Endothelial cell of umbilical vein (primary cell): ENCODE results near the gene DNAJC17. TPM values are rescaled to one million over a fixed set of nuclear protein-coding genes. Genes with fewer than 3 reads are reported as not detected.
A peak's percentile ranks its signal among the peaks of the same experiment; 100 is the strongest.

Source experiments
- BruUV-seq: library from RNA; stranded (reverse); fragments of 400-500 nt; replicated peaks from 2 replicates; lab custom pipeline; 2021; lab: Mats Ljungman, UMichigan
- CTCF ChIA-PET: fragments of 300-600, 350-600 bp; sonication (Branson Sonifier 250); formaldehyde crosslinking; loops from one replicate; lab custom pipeline; 2021; ENCODE audit warnings: antibody characterized with exemption, inconsistent platforms; lab: Charles Lee
- POLR2A ChIA-PET: fragments of 300-600, 350-600 bp; sonication (Branson Sonifier 250); formaldehyde crosslinking; loops from one replicate; lab custom pipeline; 2021; ENCODE audit warnings: antibody characterized with exemption, inconsistent platforms; lab: Charles Lee
- DNase-seq: peaks from one replicate; pipeline ENCODE4 v3.0.0-alpha.2; 2011; ENCODE audit warnings: low read depth, low spot score
- FAIRE-seq: peaks from 2 replicates; lab custom pipeline; 2011; peaks lifted over from hg19 to GRCh38; lab: Jason Lieb, UNC
- H2AFZ ChIP-seq: 2 replicates; pipeline ENCODE4 v1.6.0; 2012; ENCODE audit warnings: low read depth, low read length, control low read depth, inconsistent platforms
- H3K27ac ChIP-seq: 2 replicates; pipeline ENCODE4 v1.5.1; 2011; ENCODE audit warnings: low read depth, mild to moderate bottlenecking, control low read depth, low read length, moderate library complexity; ENCODE audit not compliant: insufficient read depth
- H3K27me3 ChIP-seq, 2 experiments: 2 replicates each; pipeline versions ENCODE4 v1.6.0 to v1.6.1; 2011; ENCODE audit warnings: low read length in 2 of 2, mixed read lengths in 1 of 2; ENCODE audit not compliant: control insufficient read depth in 2 of 2, insufficient read depth in 2 of 2
- H3K36me3 ChIP-seq, 2 experiments: 2 replicates in 1 of 2; 3 replicates in 1 of 2; pipeline ENCODE4 v1.5.1; 2011; ENCODE audit warnings: low read length in 2 of 2, mild to moderate bottlenecking in 1 of 2, moderate library complexity in 1 of 2; ENCODE audit not compliant: control insufficient read depth in 2 of 2, insufficient read depth in 2 of 2; ENCODE audit errors: extremely low read depth in 1 of 2
- H3K4me1 ChIP-seq: 3 replicates; pipeline ENCODE4 v1.5.1; 2011; ENCODE audit warnings: mild to moderate bottlenecking, low read length; ENCODE audit not compliant: control insufficient read depth, insufficient read depth; ENCODE audit errors: extremely low read depth
- H3K4me2 ChIP-seq: 2 replicates; pipeline ENCODE4 v1.6.1; 2011; ENCODE audit warnings: low read length, control low read depth, mixed read lengths; ENCODE audit not compliant: insufficient read depth
- H3K4me3 ChIP-seq, 3 experiments: fragments of 200-600 bp in 1 of 3; sonication (generic), shearing (Covaris generic) in 1 of 3; replicated peaks in 1 of 3; 2 replicates each; pipeline ENCODE4 v1.5.1; 2011 to 2016; ENCODE audit warnings: control low read depth in 3 of 3, low read length in 3 of 3, mild to moderate bottlenecking in 2 of 3, inconsistent platforms in 1 of 3, low read depth in 1 of 3, moderate library complexity in 1 of 3; ENCODE audit not compliant: insufficient read depth in 1 of 3
- H3K79me2 ChIP-seq: 2 replicates; pipeline ENCODE4 v1.6.0; 2012; ENCODE audit warnings: low read length, inconsistent platforms; ENCODE audit not compliant: control insufficient read depth, insufficient read depth
- H3K9ac ChIP-seq: replicated peaks from 2 replicates; pipeline ENCODE3; 2011; ENCODE audit warnings: low read length, control low read depth; ENCODE audit not compliant: insufficient read depth; ENCODE audit errors: extremely low read depth
- H3K9me1 ChIP-seq: replicated peaks from 3 replicates; pipeline ENCODE4 v1.6.0; 2011; ENCODE audit warnings: mild to moderate bottlenecking, low read length; ENCODE audit not compliant: control insufficient read depth, insufficient read depth; ENCODE audit errors: extremely low read depth
- H3K9me3 ChIP-seq: replicated peaks from 2 replicates; pipeline ENCODE4 v1.5.1; 2012; ENCODE audit warnings: low read length, inconsistent platforms; ENCODE audit not compliant: control insufficient read depth, insufficient read depth
- H4K20me1 ChIP-seq: replicated peaks from 2 replicates; pipeline ENCODE3; 2011; ENCODE audit warnings: mild to moderate bottlenecking, low read length; ENCODE audit not compliant: control insufficient read depth, insufficient read depth; ENCODE audit errors: extremely low read depth
- CTCF ChIP-seq, 2 donors: IDR thresholded peaks; 1 replicate in 1 of 2; 2 replicates in 1 of 2; pipeline ENCODE4 v1.5.1; 2011; ENCODE audit warnings: low read length in 2 of 2, mild to moderate bottlenecking in 2 of 2, moderate library complexity in 2 of 2, control low read depth in 1 of 2, inconsistent platforms in 1 of 2, low read depth in 1 of 2; ENCODE audit not compliant: insufficient read depth in 1 of 2; ENCODE audit errors: extremely low read depth in 1 of 2
- EZH2 ChIP-seq: IDR thresholded peaks from 2 replicates; pipeline ENCODE4 v1.6.1; 2012; ENCODE audit warnings: borderline replicate concordance, low read depth, mild to moderate bottlenecking, moderate library complexity, low read length, inconsistent platforms; ENCODE audit not compliant: severe bottlenecking
- FOS ChIP-seq: IDR thresholded peaks from 2 replicates; pipeline ENCODE4 v1.6.1; 2011; ENCODE audit warnings: mild to moderate bottlenecking, low read length, moderate library complexity, borderline replicate concordance; ENCODE audit not compliant: insufficient read depth
- GATA2 ChIP-seq: IDR thresholded peaks from 2 replicates; pipeline ENCODE4 v1.7.0; 2011; ENCODE audit warnings: low read depth, mild to moderate bottlenecking, moderate library complexity, mixed read lengths, low read length; ENCODE audit not compliant: insufficient read length, insufficient read depth
- JUN ChIP-seq: IDR thresholded peaks from 2 replicates; pipeline ENCODE4 v1.6.1; 2011; ENCODE audit warnings: borderline replicate concordance, low read depth; ENCODE audit not compliant: insufficient read length, insufficient read depth
- MAX ChIP-seq: IDR thresholded peaks from 2 replicates; pipeline ENCODE4 v1.6.1; 2011; ENCODE audit not compliant: insufficient read depth, insufficient read length
- MYC ChIP-seq: IDR thresholded peaks from one replicate; pipeline ENCODE4 v1.6.1; 2011; ENCODE audit warnings: mild to moderate bottlenecking, low read depth, low read length
- POLR2A ChIP-seq: IDR thresholded peaks from 2 replicates; pipeline ENCODE4 v1.6.1; 2012; ENCODE audit warnings: low read depth, mild to moderate bottlenecking, control low read depth, low read length
- POLR2AphosphoS5 ChIP-seq: IDR thresholded peaks from 2 replicates; pipeline ENCODE4 v1.6.1; 2012; ENCODE audit warnings: low read depth, mild to moderate bottlenecking, control low read depth, low read length, moderate library complexity; ENCODE audit not compliant: insufficient read depth
- dilution Hi-C: fragments of 300-500 bp; cut with MboI; formaldehyde crosslinking; loops from one replicate; pipeline ENCODE4 v1.15.0; 2019; ENCODE audit warnings: low sequenced_read_pairs; ENCODE audit not compliant: extremely low pct_ligation_motif_present
- intact Hi-C: fragments of 100-400 bp; cut with micrococcal nuclease; formaldehyde crosslinking; loops from one replicate; pipeline ENCODE4 v1.10.0; 2022
- polyA plus RNA-seq, 4 experiments: library from polyadenylated mRNA; depleted of rRNA in 3 of 4; stranded (reverse) in 3 of 4; unstranded in 1 of 4; fragments of >200 nt; gene quantifications; 2 replicates each; pipeline versions ENCODE4 v1.2.1 to v1.2.3, GENCODE V29; 2011 to 2012; ENCODE audit warnings: missing spikeins in 1 of 4
- total RNA-seq: library from RNA; stranded (reverse); gene quantifications from 2 replicates; pipeline ENCODE4 v1.2.3, GENCODE V29; 2021

DNAJC17 gene
- total and polyA plus RNA-seq, 2 donors (not counting 3 experiments of a cell fraction or from before 2014, with no cell fraction given): 30.7 to 46.4 TPM

GRCh38 chr15:40845511-40846284, 38.4 kb upstream of the DNAJC17 start:
- FAIRE-seq (no peak), DNase-seq (no peak)
- dilution Hi-C loops: no loop called here
- Histone ChIP-seq H2AFZ (no peak overlapping the region), H3K9me3 (no peaks in the 10 kb centered on the region), H3K9me1 (no peaks in the 10 kb centered on the region), H3K36me3 (no peaks in the 10 kb centered on the region), H3K79me2 (no peaks in the 10 kb centered on the region), H3K27me3 (peaks cover 11% of the 10 kb centered on the region in 2 experiments), H3K4me1 (peaks cover 5% of the 10 kb centered on the region), H3K4me3 (no peak overlapping the region), H3K27ac (no peak overlapping the region), H3K9ac (no peak overlapping the region), H3K4me2 (no peak overlapping the region), H4K20me1 (no peaks in the 10 kb centered on the region)
- TF ChIP-seq MYC: no peak
- CTCF ChIA-PET: interaction anchor here (2.9 kb wide), 1 partner anchor 13 kb away, joined by 28 read pairs; no protein-coding TSS in a partner anchor
- intact Hi-C loops: no loop called here
- POLR2A ChIA-PET: no interaction called here
- no TSS peak for BruUV-seq

GRCh38 chr15:40845036-40845435, 37.8 kb upstream of the DNAJC17 start:
- CTCF ChIA-PET: interaction anchor here (1.1 to 8.3 kb wide), 5 partner anchors 10 to 60 kb away, joined by 3 to 71 read pairs (median 6); no protein-coding TSS in a partner anchor
- peaks cover 11% of the 10 kb centered on the region in 2 experiments for H3K27me3 ChIP-seq
- no peak for DNase-seq
- H3K9ac ChIP-seq: no peak overlapping the region
- TF ChIP-seq MYC (no peak), POLR2A (no peak), JUN (no peak), EZH2 (no peak), POLR2AphosphoS5 (no peak), FOS (no peak), MAX (no peak), GATA2 (no peak), CTCF (IDR thresholded peaks at IDR 0.05; ENCODE audit: extremely low read depth in 1 of 2, insufficient read depth in 1 of 2, low read depth in 1 of 2, low read length in 2 of 2) (no peak)
- H4K20me1 ChIP-seq: no peaks in the 10 kb centered on the region
- peaks cover 5% of the 10 kb centered on the region for H3K4me1 ChIP-seq
- H3K9me1 ChIP-seq: no peaks in the 10 kb centered on the region
- no peaks in the 10 kb centered on the region for H3K79me2 ChIP-seq
- no peak for FAIRE-seq
- H3K36me3 ChIP-seq: no peaks in the 10 kb centered on the region
- POLR2A ChIA-PET: no interaction called here
- H2AFZ ChIP-seq: peak overlapping the region; percentile 6
- H3K4me2 ChIP-seq: no peak overlapping the region
- H3K27ac ChIP-seq: no peak overlapping the region
- intact Hi-C loops (no loop called here), dilution Hi-C loops (no loop called here)
- peak overlapping the region in 1 of 3 experiments; percentile 39 for H3K4me3 ChIP-seq
- BruUV-seq: no TSS peak
- H3K9me3 ChIP-seq: no peaks in the 10 kb centered on the region
